ENCODE data around the gene ADAP1. TPM values are rescaled to one million over a fixed set of nuclear protein-coding genes. Genes with fewer than 3 reads are reported as not detected.

The ADAP1 gene
- total and polyA plus RNA-seq, 2 of the 8 experiments (the other 6 are each of a cell fraction or from before 2014, with no cell fraction given), result 5.8 to 6.1 TPM

- Histone ChIP-seq H3K23ac (ENCODE audit: insufficient read length) (no peak overlapping the region), H2AK5ac (ENCODE audit: low read depth, low read length) (no peak overlapping the region), H3K9me3 (ENCODE audit: insufficient read depth in 2 of 2, low read depth in 1 of 2, low read length in 1 of 2) (no peaks in the 10 kb centered on the region), H2BK15ac (ENCODE audit: low read length) (no peak overlapping the region), H3K4me1 (replicated peaks in 1 of 4; ENCODE audit: control insufficient read depth in 3 of 4, insufficient read depth in 4 of 4, low read length in 3 of 4) (peaks cover 0 to 6% (median 1%) of the 10 kb centered on the region in 4 experiments; a peak in 4 of 7 replicates), H3K4me2 (ENCODE audit: insufficient read depth in 1 of 2, low read depth in 2 of 2, low read length in 2 of 2) (no peak overlapping the region), H3K79me1 (ENCODE audit: low read depth, low read length) (no peaks in the 10 kb centered on the region), H3K27ac (ENCODE audit: low read depth, low read length) (no peak overlapping the region), H3K79me2 (ENCODE audit: control insufficient read depth in 1 of 2, insufficient read depth in 2 of 2, low read length in 2 of 2) (no peaks in the 10 kb centered on the region), H2BK120ac (replicated peaks; ENCODE audit: low read depth, low read length) (no peak overlapping the region), H3K4ac (replicated peaks; ENCODE audit: insufficient read length, low read depth, low read length) (no peak overlapping the region), H4K20me1 (replicated peaks in 1 of 2; ENCODE audit: control insufficient read depth in 1 of 2, insufficient read depth in 2 of 2, low read length in 2 of 2) (no peaks in the 10 kb centered on the region), H3K4me3 (ENCODE audit: extremely low read depth in 1 of 4, insufficient read depth in 2 of 4, low read depth in 3 of 4, low read length in 4 of 4) (no peak overlapping the region), H4K91ac (replicated peaks; ENCODE audit: insufficient read length, low read length) (peak overlapping the region; percentile 42), H3K27me3 (replicated peaks in 1 of 4; ENCODE audit: control insufficient read depth in 3 of 4, extremely low read depth in 1 of 4, insufficient read depth in 3 of 4, low read length in 3 of 4) (no peaks in the 10 kb centered on the region), H2BK12ac (ENCODE audit: low read depth, low read length) (no peak overlapping the region), H2AFZ (ENCODE audit: low read length) (no peak overlapping the region), H4K5ac (ENCODE audit: insufficient read length, low read depth, low read length) (no peak overlapping the region), H3K14ac (ENCODE audit: insufficient read length) (no peak overlapping the region), H3K18ac (ENCODE audit: extremely low read depth, low read length) (no peak overlapping the region), H3K56ac (replicated peaks; ENCODE audit: insufficient read length, low read depth, low read length) (no peak overlapping the region), H3K36me3 (ENCODE audit: control insufficient read depth in 2 of 4, insufficient read depth in 4 of 4, low read length in 3 of 4) (no peaks in the 10 kb centered on the region), H3K23me2 (ENCODE audit: low read depth, low read length) (no peaks in the 10 kb centered on the region), H3K9ac (replicated peaks in 1 of 4; ENCODE audit: extremely low read depth in 1 of 4, low read depth in 3 of 4, low read length in 3 of 4) (no peak overlapping the region), H4K8ac (ENCODE audit: extremely low read depth, insufficient read depth, low read length) (no peak overlapping the region), H2BK20ac (ENCODE audit: low read length) (no peak overlapping the region), H2BK5ac (ENCODE audit: low read depth, low read length) (no peak overlapping the region)
- ChIA-PET POLR2A (ENCODE audit: partially characterized antibody) (interaction anchor here (0.6 to 1.8 kb wide), 4 partner anchors 9 to 75 kb away, joined by 3 to 6 read pairs (median 3); no protein-coding TSS in a partner anchor), CTCF (ENCODE audit: partially characterized antibody) (interaction anchor here (0.6 to 3.6 kb wide), 10 partner anchors 10 to 782 kb away, joined by 3 to 30 read pairs (median 4); no protein-coding TSS in a partner anchor)
- no peak for FAIRE-seq
- no peak for DNase-seq (ENCODE audit: low read depth in 1 of 2, low spot score in 2 of 2)
- 88% methylated on average over 15 of the region's 19 CpGs; no CpG with 5 or more reads in 1 of the 2 experiments for WGBS, 2 experiments (ENCODE audit: extremely low coverage in 1 of 2, insufficient coverage in 1 of 2, insufficient read length in 1 of 2, insufficient replicate concordance in 2 of 2, low coverage in 1 of 2, low lambda C conversion rate in 2 of 2, missing lambda C conversion rate in 1 of 2)
- TF ChIP-seq FOSL1 (IDR thresholded peaks at IDR 0.05; ENCODE audit: insufficient read depth, low read depth, low read length), result no peak
- no peak for TF ChIP-seq POU5F1 (IDR thresholded peaks at IDR 0.05; ENCODE audit: low read depth, low read length)
- no peak for TF ChIP-seq KDM4A (IDR thresholded peaks at IDR 0.05; ENCODE audit: low read depth, low read length, severe bottlenecking)
- TF ChIP-seq BACH1 (IDR thresholded peaks at IDR 0.05; ENCODE audit: low read length), result no peak
- no peak for TF ChIP-seq CBX5 (IDR thresholded peaks at IDR 0.05; ENCODE audit: low read depth, low read length)
- no peak for TF ChIP-seq CBX8 (IDR thresholded peaks at IDR 0.05; ENCODE audit: borderline replicate concordance, low read depth, low read length)
- TF ChIP-seq SAP30 (IDR thresholded peaks at IDR 0.05; ENCODE audit: insufficient read depth, insufficient replicate concordance, low read length), result no peak
- no peak for TF ChIP-seq CEBPB (IDR thresholded peaks at IDR 0.05; ENCODE audit: low read depth, low read length)
- TF ChIP-seq EP300 (IDR thresholded peaks at IDR 0.05; ENCODE audit: borderline replicate concordance in 1 of 2, low read depth in 2 of 2, low read length in 2 of 2), result no peak
- TF ChIP-seq POLR2AphosphoS5 (IDR thresholded peaks at IDR 0.05; ENCODE audit: low read depth, low read length), result no peak
- TF ChIP-seq TBP (IDR thresholded peaks at IDR 0.05; ENCODE audit: low read depth, low read length), result no peak
- TF ChIP-seq RBBP5 (IDR thresholded peaks at IDR 0.05; ENCODE audit: borderline replicate concordance, low read depth, low read length), result no peak
- no peak for TF ChIP-seq MAFK (IDR thresholded peaks at IDR 0.05; ENCODE audit: low read depth, low read length)
Observed at GRCh38 chr7:981793-982510, 27.5 kb upstream of the ADAP1 start.
